K562 (cell line): ENCODE data around the gene HSDL2. TPM values are rescaled to one million over a fixed set of nuclear protein-coding genes. Genes with fewer than 3 reads are reported as not detected.

Source experiments
- ARHGAP35 ChIP-seq: fragments of 450-650 bp; IDR thresholded peaks from 2 replicates; pipeline ENCODE4 v1.6.1; 2018; ENCODE audit not compliant: partially characterized antibody
- BACH1 ChIP-seq: fragments of 200-800 bp; sonication (Bioruptor generic); IDR thresholded peaks from 2 replicates; pipeline ENCODE4 v1.6.1; 2016; ENCODE audit warnings: missing genetic modification characterization, missing compliant biosample characterization
- FOXK1 ChIP-seq: sonication (generic); formaldehyde crosslinking; IDR thresholded peaks from 2 replicates; pipeline ENCODE4 v1.8.0; 2022; ENCODE audit warnings: missing genetic modification reagents, mild to moderate bottlenecking, borderline replicate concordance
- GABPB1 ChIP-seq: sonication (generic); formaldehyde crosslinking; IDR thresholded peaks from 2 replicates; pipeline ENCODE4 v1.8.0; 2022; ENCODE audit warnings: mild to moderate bottlenecking, missing genetic modification reagents
- LCOR ChIP-seq: sonication (generic); formaldehyde crosslinking; IDR thresholded peaks from 2 replicates; pipeline ENCODE4 v1.8.0; 2022; ENCODE audit warnings: mild to moderate bottlenecking, missing genetic modification reagents
- PATZ1 ChIP-seq: fragments of 250-450 bp; sonication (Bioruptor Pico); IDR thresholded peaks from 2 replicates; pipeline ENCODE4 v1.5.0; 2020; ENCODE audit warnings: mild to moderate bottlenecking, borderline replicate concordance
- POLR2AphosphoS5 ChIP-seq: IDR thresholded peaks from 2 replicates; pipeline ENCODE4 v1.6.1; 2011; ENCODE audit warnings: mild to moderate bottlenecking, low read depth, low read length, moderate library complexity; ENCODE audit not compliant: control insufficient read depth, insufficient read depth
- RNF219 ChIP-seq: fragments of 250-450 bp; sonication (Bioruptor Pico); IDR thresholded peaks from 2 replicates; pipeline ENCODE4 v1.5.0; 2022; ENCODE audit warnings: mild to moderate bottlenecking
- SREBF1 ChIP-seq: fragments of 150-350 bp; IDR thresholded peaks from 2 replicates; pipeline ENCODE4 v1.6.1; 2014; ENCODE audit warnings: antibody characterized with exemption, low read depth, low read length, borderline replicate concordance
- TSHZ1 ChIP-seq: fragments of 250-450 bp; sonication (Bioruptor Pico); IDR thresholded peaks from 2 replicates; pipeline ENCODE4 v1.4.0; 2020; ENCODE audit warnings: mild to moderate bottlenecking, moderate library complexity
- YY1 ChIP-seq, 3 experiments: IDR thresholded peaks; 2 replicates each; pipeline ENCODE4 v1.6.1; 2011; ENCODE audit warnings: low read length in 2 of 3, mild to moderate bottlenecking in 2 of 3, moderate library complexity in 2 of 3, borderline replicate concordance in 1 of 3, control low read depth in 1 of 3, low read depth in 1 of 3; ENCODE audit not compliant: insufficient read depth in 3 of 3, insufficient replicate concordance in 2 of 3, control insufficient read depth in 1 of 3, insufficient read length in 1 of 3; ENCODE audit errors: extremely low read depth in 1 of 3
- ZMIZ1 ChIP-seq, 2 experiments: fragments of 150-350 bp in 1 of 2; IDR thresholded peaks; 2 replicates each; pipeline ENCODE4 v1.6.1; 2012 to 2016; ENCODE audit warnings: low read depth in 2 of 2, low read length in 2 of 2, mild to moderate bottlenecking in 1 of 2, moderate library complexity in 1 of 2
- polyA plus RNA-seq, 8 experiments: library from polyadenylated mRNA; depleted of rRNA in 4 of 8; stranded (reverse) in 5 of 8; unstranded in 3 of 8; fragments of >200 nt; fragmentation: Nextera tagmentation in 2 of 8; fragmentation: Illumina TruSeq in 1 of 8; extraction: Ambion mirVana in 2 of 8; extraction: Trizol in 1 of 8; gene quantifications; 2 replicates each; pipeline versions ENCODE4 v1.2.1 to v1.2.3, GENCODE V29; 2011 to 2014; ENCODE audit warnings: inconsistent platforms in 1 of 8, missing spikeins in 1 of 8
- total RNA-seq, 7 experiments: library from RNA; depleted of rRNA in 6 of 7; stranded (reverse); fragments of >200 nt in 6 of 7; fragmentation: Illumina TruSeq in 2 of 7; extraction: Trizol in 2 of 7; gene quantifications; 2 replicates each; pipeline versions ENCODE4 v1.2.1 to v1.2.3, GENCODE V29; 2011 to 2021; ENCODE audit warnings: low replicate concordance in 1 of 7

The HSDL2 gene
- total and polyA plus RNA-seq, 9 of the 15 experiments (the other 6 are each of a cell fraction or from before 2014, with no cell fraction given) = 22.8 to 74.1 (median 35.6) TPM

GRCh38 chr9:112379177-112380101 is 469 bp upstream of the HSDL2 start (continued):
- 0 out of 2 replicates have a peak, but pooled peaks have one; percentile 15 for TF ChIP-seq FOXK1 (CRISPR knock-in tag)
- TF ChIP-seq RNF219 (CRISPR knock-in tag) = no peak
- no peak for TF ChIP-seq SREBF1
- no peak for TF ChIP-seq ARHGAP35
- no peak for TF ChIP-seq TSHZ1 (CRISPR knock-in tag)
- no peak for TF ChIP-seq BACH1 (tag)
- peak in 2 of 3 experiments; percentile 22 to 37 for TF ChIP-seq YY1 (IDR thresholded peaks at IDR 0.05; ENCODE audit: borderline replicate concordance in 1 of 3, control insufficient read depth in 1 of 3, extremely low read depth in 1 of 3, insufficient read depth in 3 of 3, insufficient read length in 1 of 3, insufficient replicate concordance in 2 of 3, low read depth in 1 of 3, low read length in 2 of 3)
- no peak; the same call in 1 of the 2 replicates for TF ChIP-seq GABPB1 (CRISPR knock-in tag)
- peak; percentile 86 for TF ChIP-seq POLR2AphosphoS5
- TF ChIP-seq LCOR (CRISPR knock-in tag) = peak; percentile 21; the same call in 1 of the 2 replicates
- TF ChIP-seq ZMIZ1 (IDR thresholded peaks at IDR 0.05; ENCODE audit: low read depth in 2 of 2, low read length in 2 of 2) = 0 out of 4 replicates have a peak, but pooled peaks of 1 of the 2 experiments have one; percentile 9
- TF ChIP-seq PATZ1 (CRISPR knock-in tag) = no peak
